ENCODE results near the gene SNX21. TPM values are rescaled to one million over a fixed set of nuclear protein-coding genes. Genes with fewer than 3 reads are reported as not detected.

Gene SNX21
- total and polyA plus RNA-seq, 9 of the 15 experiments (the other 6 are each of a cell fraction or from before 2014, with no cell fraction given): 0.10 to 1.2 (median 0.42) TPM

- TF ChIP-seq TOE1 (IDR thresholded peaks at IDR 0.05; ENCODE audit: borderline replicate concordance) (peak; percentile 97), TOE1 (CRISPR knock-in tag; IDR thresholded peaks at IDR 0.05; ENCODE audit: borderline replicate concordance, low read depth) (no peak), DIDO1 (tag; IDR thresholded peaks at IDR 0.05; ENCODE audit: low read depth) (peak; percentile 78), ZNF41 (CRISPR knock-in tag; conservative IDR thresholded peaks at IDR 0.05) (no peak), HDAC8 (tag; IDR thresholded peaks at IDR 0.05) (no peak), ILF3 (IDR thresholded peaks at IDR 0.05; ENCODE audit: borderline replicate concordance) (no peak), PTTG1 (tag; IDR thresholded peaks at IDR 0.05; ENCODE audit: low read depth) (no peak), RAD51 (IDR thresholded peaks at IDR 0.05; ENCODE audit: borderline replicate concordance, low read depth) (peak; percentile 100), ZKSCAN3 (CRISPR knock-in tag; IDR thresholded peaks at IDR 0.05) (no peak), ZFP36 (IDR thresholded peaks at IDR 0.05; ENCODE audit: low read depth, low read length, partially characterized antibody) (no peak), MEF2D (tag; conservative IDR thresholded peaks at IDR 0.05; ENCODE audit: low read depth) (peak; percentile 42; the same call in 1 of the 2 replicates), LARP7 (IDR thresholded peaks at IDR 0.05) (no peak), RHOXF2B (CRISPR knock-in tag; conservative IDR thresholded peaks at IDR 0.05) (no peak), POLR2G (IDR thresholded peaks at IDR 0.05; ENCODE audit: low read depth, low read length) (peak; percentile 94), JUN (IDR thresholded peaks at IDR 0.05; ENCODE audit: borderline replicate concordance, low read depth, low read length) (0 out of 2 replicates have a peak, but pooled peaks have one; percentile 38), JUN (CRISPR knock-in tag; IDR thresholded peaks at IDR 0.05; ENCODE audit: borderline replicate concordance) (peak; percentile 57; the same call in 1 of the 2 replicates), RFX1 (IDR thresholded peaks at IDR 0.05) (no peak), EWSR1 (IDR thresholded peaks at IDR 0.05; ENCODE audit: borderline replicate concordance, low read depth, partially characterized antibody) (no peak), NR4A1 (CRISPR knock-in tag; IDR thresholded peaks at IDR 0.05) (no peak), NR4A1 (tag; IDR thresholded peaks at IDR 0.05) (peak; percentile 56; the same call in 1 of the 2 replicates), IFI16 (CRISPR knock-in tag; IDR thresholded peaks at IDR 0.05) (no peak), MTA2 (IDR thresholded peaks at IDR 0.05; ENCODE audit: low read depth) (no peak), GMEB1 (CRISPR knock-in tag; IDR thresholded peaks at IDR 0.05) (no peak; the same call in 1 of the 2 replicates), ZNF551 (CRISPR knock-in tag; IDR thresholded peaks at IDR 0.05) (no peak)
- TF ChIP-seq, protein P1, sequence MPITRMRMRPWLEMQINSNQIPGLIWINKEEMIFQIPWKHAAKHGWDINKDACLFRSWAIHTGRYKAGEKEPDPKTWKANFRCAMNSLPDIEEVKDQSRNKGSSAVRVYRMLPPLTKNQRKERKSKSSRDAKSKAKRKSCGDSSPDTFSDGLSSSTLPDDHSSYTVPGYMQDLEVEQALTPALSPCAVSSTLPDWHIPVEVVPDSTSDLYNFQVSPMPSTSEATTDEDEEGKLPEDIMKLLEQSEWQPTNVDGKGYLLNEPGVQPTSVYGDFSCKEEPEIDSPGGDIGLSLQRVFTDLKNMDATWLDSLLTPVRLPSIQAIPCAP (CRISPR knock-in tag; IDR thresholded peaks at IDR 0.05; ENCODE audit: borderline replicate concordance): no peak
- TF ChIP-seq, protein P2, sequence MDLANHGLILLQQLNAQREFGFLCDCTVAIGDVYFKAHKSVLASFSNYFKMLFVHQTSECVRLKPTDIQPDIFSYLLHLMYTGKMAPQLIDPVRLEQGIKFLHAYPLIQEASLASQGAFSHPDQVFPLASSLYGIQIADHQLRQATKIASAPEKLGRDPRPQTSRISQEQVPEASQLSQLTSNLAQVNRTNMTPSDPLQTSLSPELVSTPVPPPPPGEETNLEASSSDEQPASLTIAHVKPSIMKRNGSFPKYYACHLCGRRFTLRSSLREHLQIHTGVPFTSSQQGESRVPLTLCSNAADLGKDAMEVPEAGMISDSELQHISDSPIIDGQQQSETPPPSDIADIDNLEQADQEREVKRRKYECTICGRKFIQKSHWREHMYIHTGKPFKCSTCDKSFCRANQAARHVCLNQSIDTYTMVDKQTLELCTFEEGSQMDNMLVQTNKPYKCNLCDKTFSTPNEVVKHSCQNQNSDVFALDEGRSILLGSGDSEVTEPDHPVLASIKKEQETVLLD (IDR thresholded peaks at IDR 0.05): no peak
Observed at GRCh38 chr20:45890985-45891983, 57.7 kb downstream of the SNX21 start, which contains the start of the genes CTSA and NEURL2 (continued).
